Occipital lobe (tissue), 2 donors: ENCODE data around the gene MS4A12. TPM values are rescaled to one million over a fixed set of nuclear protein-coding genes. Genes with fewer than 3 reads are reported as not detected.
"Not testable (repeated sequence)": the region's sequence is repeated elsewhere in the genome, so short reads cannot be mapped to it uniquely, and the experiment has no call there.

Experiments used
- DNase-seq: peaks from one replicate; lab custom pipeline; 2025; lab: John Stamatoyannopoulos, UW
- total RNA-seq: library from RNA; depleted of rRNA; stranded (reverse); fragments of >200 nt; gene quantifications from one replicate; pipeline ENCODE4 v1.2.3, GENCODE V29; 2014

The MS4A12 gene, protein sequence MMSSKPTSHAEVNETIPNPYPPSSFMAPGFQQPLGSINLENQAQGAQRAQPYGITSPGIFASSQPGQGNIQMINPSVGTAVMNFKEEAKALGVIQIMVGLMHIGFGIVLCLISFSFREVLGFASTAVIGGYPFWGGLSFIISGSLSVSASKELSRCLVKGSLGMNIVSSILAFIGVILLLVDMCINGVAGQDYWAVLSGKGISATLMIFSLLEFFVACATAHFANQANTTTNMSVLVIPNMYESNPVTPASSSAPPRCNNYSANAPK
- total RNA-seq, result not detected

DNA sequence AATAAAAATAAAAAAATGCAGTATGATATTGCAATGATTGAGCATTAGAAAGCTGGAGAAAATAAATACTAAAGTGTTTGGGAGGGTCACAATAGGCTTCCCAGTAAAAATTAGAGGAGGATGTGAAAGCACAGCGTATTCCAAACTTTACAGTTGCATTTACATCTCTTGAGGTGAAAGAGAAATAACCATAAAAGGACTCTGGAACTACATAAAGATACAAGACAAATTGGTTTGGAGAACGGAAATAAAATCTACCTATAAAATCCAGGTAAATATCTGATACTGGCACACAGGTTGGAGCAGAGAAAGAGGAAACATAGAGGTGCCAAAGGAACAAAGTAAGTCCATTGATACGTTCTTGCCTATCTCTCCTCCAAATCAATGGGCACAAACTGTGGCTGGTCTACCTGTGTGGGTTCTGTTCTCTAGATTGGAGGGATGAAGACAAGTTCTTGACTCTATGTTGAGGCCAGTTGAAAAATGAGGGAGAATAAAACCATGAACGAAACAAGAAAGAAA, at the start of gene MS4A12:
Gene MS4A12 (plus strand): TSS at position 291 of the 522 bp plus-strand sequence. CDS start 4,541 bp downstream, outside the sequence.
- DNase-seq, result no peak

GRCh38 chr11:60447070-60447469, 45.5 kb upstream of the MS4A12 start:
- DNase-seq, result no peak

DNA sequence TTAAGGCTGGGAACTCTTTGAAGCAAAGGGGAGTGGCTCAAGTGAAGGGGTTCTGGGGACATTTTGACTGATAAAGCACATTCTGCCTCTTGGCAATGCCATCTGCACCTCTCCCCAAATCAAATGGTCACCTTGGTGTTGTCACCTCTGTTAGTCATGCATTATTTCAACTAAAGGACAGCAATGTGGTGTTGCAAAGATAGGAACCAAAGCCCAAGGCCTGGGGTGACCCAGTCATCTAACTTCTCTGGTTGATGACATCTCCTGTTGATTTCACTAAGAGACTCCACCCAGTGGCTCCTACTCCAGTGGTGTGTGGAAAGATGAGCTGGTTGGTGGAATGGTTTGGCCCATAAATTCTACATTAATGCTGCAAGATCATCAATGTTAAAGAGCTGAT, 44.7 kb upstream of the MS4A12 start:
- DNase-seq, result no peak

DNA sequence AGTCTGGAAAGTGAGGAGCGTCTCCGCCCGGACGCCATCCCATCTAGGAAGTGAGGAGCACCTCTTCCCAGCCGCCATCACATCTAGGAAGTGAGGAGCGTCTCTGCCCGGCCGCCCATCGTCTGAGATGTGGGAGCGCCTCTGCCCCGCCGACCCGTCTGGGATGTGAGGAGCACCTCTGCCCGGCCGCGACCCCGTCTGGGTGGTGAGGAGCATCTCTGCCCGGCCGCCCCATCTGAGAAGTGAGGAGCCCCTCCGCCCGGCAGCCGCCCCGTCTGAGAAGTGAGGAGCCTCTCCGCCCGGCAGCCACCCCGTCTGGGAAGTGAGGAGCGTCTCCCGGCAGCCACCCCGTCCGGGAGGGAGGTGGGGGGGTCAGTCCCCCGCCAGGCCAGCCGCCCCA, 41.4 kb upstream of the MS4A12 start:
- DNase-seq, result not testable (repeated sequence)

DNA sequence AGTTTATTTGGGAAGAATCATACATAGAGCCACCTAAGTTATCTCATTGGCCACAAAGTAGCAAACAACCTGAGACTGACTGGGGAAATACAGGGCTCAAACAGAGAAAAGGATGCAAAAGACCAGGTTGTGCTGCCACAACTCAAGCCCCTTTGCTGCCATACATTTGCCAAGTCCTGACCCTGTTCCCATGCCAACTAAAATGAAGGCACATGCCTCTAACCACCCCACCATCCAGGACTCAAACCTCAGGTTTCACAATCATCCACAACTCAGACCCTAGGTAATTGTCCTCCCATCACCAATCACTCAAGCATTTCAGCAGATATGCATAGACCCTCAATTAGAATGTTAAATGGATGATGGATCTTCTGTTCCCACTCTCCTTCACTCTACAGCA, 38.4 kb upstream of the MS4A12 start:
- DNase-seq, result no peak

DNA sequence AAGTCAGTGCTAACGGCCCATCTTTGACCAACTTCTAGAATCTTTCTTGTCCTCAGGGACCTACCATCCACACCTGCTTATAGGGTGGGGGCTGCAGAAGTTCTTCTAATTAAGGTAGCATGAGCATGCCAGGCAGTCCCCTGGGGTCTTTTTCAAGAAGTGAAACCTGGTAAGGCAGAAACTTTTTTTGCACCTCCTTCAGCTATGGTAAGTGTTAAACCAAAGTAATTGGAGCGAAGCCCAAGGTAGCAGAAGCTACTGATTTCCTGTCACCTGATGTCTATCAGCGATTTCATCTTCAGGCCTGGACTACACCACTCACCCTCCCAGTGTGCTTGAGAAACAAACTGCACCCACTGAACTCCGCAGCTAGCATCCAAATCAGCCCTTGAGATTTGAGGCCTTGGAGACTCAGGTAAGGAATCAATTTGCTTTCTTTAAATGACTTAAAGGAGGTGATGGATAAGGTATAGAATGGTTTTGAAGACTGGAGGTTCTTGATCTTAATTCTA, 37.0 kb upstream of the MS4A12 start, which contains the start of gene MS4A1:
Gene MS4A1 (plus strand): TSS at position 317 of the 512 bp plus-strand sequence. CDS start 6,528 bp downstream, outside the sequence.
- DNase-seq, result no peak

GRCh38 chr11:60457576-60457975, 35.0 kb upstream of the MS4A12 start:
- no peak for DNase-seq

DNA sequence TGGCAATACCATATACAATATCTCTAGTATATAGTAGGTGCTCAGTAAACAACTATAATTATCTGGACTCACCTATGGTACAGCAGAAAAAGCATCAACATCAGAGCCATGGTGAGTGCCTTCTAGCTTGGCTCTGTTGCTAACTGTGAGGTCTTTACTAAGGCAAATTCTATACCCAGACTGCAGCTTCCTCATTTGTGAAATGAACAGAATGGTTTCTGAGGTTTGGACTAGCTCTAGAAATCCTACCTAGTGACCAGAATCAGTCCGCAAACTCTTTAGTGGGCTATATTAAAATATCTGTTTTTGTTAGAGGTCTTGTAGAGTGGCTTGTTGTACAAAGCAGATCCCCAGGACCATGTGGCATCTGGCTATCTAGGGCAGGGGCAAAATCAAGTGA, 33.2 kb upstream of the MS4A12 start:
- DNase-seq, result no peak

- DNase-seq, result no peak
Observed at GRCh38 chr11:60468829-60469228, 23.7 kb upstream of the MS4A12 start.

DNA sequence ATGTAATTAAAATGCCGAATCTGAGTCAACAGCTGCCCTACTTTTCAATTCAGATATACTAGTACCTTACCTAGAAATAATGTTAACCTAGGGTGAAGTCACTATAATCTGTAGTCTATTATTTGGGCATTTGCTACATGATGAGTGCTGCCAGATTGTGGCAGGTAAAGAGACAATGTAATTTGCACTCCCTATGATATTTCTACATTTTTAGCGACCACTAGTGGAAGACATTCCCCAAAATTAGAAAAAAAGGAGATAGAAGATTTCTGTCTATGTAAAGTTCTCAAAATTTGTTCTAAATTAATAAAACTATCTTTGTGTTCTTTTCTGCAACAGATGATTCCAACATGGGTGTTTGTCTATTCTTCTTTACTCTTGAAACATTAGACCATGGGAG, 22.9 kb upstream of the MS4A12 start:
- no peak for DNase-seq

DNA sequence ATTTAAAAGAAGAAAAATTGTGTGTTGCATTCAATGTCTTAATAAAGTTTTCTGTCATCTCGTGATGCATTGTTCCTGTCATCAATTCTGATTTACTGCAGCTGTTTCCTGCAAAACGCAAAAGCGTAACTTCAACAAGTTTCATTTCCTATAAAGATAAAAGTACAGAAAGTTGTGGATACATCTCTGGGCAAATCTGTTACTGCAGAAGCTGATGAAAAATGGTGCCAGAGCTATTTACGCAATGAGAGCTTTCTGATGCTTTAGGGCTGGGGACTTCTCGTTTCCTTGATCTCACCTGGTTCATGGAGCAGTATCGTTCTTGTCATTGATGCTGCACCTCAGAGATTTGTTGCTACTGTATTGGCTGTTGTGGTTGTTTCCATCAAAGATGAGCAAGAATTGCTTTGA, 15.5 kb upstream of the MS4A12 start:
- no peak for DNase-seq

GRCh38 chr11:60482361-60482760, 10.2 kb upstream of the MS4A12 start:
- DNase-seq, result no peak

DNA sequence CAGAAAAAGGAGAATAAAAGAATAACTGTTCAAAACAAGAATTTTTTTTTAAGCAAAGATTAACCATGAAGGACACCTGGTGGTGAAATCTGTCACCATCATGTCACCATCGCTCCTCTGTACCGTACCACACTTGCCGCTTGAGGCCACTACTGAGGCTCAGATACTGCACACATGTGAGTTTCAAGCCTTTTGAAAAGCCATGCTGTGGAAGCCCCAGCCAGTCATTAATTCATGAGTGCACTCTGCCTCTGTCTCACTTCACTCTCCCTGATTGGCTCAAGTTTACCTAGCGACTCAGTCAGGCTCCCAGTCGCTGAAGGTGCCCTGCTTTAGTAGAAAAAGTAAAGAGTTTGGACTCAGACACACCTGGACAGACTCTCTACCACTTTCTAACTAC, 6.6 kb upstream of the MS4A12 start:
- no peak for DNase-seq

DNA sequence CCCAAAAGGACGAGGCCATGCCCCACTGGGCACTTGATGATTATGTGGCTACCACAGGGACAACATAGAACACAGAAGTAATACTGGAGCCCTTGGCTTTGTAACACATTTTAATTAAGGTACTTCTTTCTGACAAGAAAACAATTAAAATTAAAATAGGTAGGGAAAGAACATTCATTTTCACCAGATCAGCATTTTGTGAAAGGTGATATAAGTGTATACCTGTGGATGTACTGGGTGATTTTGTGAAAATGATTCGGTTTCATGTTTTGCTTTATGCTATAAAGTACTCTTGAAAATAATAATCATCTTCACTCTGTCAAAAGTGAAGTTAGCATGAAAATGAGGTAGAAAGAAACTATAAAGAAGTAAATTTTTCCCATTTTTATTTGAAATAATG, 876 bp downstream of the MS4A12 start:
- no peak for DNase-seq

- DNase-seq, result no peak
Observed at GRCh38 chr11:60498399-60498798, 5.8 kb downstream of the MS4A12 start.

- DNase-seq, result no peak
Observed at GRCh38 chr11:60498853-60499252, 6.3 kb downstream of the MS4A12 start.

GRCh38 chr11:60500276-60500910, 7.8 kb downstream of the MS4A12 start:
- no peak for DNase-seq

GRCh38 chr11:60502221-60502775, 9.7 kb downstream of the MS4A12 start:
- DNase-seq, result no peak

DNA sequence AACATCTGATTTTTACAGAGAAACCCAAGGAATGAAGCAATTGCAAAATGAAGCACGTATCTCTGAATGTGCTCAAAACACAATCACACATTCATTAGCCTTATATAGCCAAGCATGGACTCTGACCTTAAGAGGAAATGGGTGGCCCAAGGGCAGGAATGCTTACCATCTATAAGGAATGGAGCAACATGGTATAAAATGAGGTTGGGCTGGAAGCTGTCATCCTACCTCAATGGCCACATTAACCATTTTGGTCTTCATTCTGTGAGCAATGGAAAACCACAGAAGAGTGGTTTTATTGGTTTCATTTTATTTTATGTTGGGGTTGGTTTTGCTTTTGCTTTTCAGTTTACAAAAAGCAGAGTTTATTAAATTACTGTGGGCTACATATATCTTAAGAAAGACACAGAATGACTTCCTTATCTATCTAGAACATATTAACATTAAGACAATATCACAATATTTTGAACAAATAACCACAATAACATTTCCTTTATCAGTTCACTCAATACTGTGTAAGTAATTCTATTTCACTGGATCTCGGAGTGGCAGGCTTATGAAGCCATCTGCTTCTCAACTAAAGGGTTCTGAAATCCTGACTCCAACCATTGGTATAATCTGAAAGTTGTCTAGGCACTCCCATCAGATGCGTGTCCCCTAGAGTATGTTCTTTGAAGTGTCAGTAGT, 11.8 kb downstream of the MS4A12 start:
- DNase-seq, result no peak

DNA sequence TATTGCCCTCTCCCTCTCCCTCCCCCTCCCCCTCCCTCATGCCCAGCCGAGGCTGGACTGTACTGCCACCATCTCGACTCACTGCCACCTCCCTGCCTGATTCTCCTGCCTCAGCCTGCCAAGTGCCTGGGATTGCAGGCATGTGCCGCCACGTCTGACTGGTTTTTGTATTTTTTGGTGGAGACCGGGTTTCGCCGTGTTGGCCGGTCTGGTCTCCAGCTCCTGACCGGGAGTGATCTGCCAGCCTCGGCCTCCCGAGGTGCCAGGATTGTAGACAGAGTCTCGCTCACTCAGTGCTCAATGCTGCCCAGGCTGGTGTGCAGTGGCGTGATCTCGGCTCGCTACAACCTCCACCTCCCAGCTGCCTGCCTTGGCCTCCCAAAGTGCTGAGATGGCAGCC, 17.0 kb downstream of the MS4A12 start:
- DNase-seq, result not testable (repeated sequence)

- not testable (repeated sequence) for DNase-seq
Observed at GRCh38 chr11:60510209-60510608, 17.6 kb downstream of the MS4A12 start.

DNA sequence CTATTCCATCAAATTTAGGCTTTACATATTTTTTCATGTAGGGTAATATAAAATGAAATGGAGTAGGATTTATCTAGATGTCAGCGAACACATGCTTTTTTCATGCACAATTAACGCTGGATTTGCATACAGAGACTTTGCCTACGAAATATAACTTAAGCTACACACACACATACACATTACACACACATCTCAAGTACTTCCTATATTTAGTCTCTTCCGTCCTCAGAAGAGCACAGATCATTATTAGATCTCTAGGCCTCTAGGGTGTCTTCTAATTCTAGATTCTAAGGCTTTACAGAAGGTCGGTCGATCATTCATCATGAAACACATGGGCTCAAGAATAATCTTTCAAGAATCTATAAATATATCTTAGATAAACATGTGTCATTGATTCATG, 18.8 kb downstream of the MS4A12 start:
- no peak for DNase-seq
